H1 (cell line): Measurements from ENCODE around the gene NKX2-8. TPM values are rescaled to one million over a fixed set of nuclear protein-coding genes. Genes with fewer than 3 reads are reported as not detected.

ENCODE experiments used
- CTCF ChIA-PET: fragments of 300-600 bp; sonication (Branson Sonifier 250); formaldehyde crosslinking; loops from one replicate; lab custom pipeline; 2021; ENCODE audit not compliant: partially characterized antibody; lab: Charles Lee
- POLR2A ChIA-PET: fragments of 300-600 bp; sonication (Branson Sonifier 250); formaldehyde crosslinking; loops from one replicate; lab custom pipeline; 2021; ENCODE audit warnings: inconsistent platforms; ENCODE audit not compliant: partially characterized antibody; lab: Charles Lee
- DNase-seq, 2 experiments: peaks; one replicate each; pipeline versions ENCODE4 v3.0.0 to v3.0.0-alpha.2; 2010 to 2022; ENCODE audit warnings: low spot score in 2 of 2, low read depth in 1 of 2, mixed read lengths in 1 of 2
- FAIRE-seq: peaks from 2 replicates; lab custom pipeline; 2011; peaks lifted over from hg19 to GRCh38; lab: Jason Lieb, UNC
- H2AFZ ChIP-seq: 2 replicates; pipeline ENCODE4 v1.8.1; 2012; ENCODE audit warnings: low read length, inconsistent platforms
- H2AK5ac ChIP-seq: 2 replicates; pipeline ENCODE4 v1.6.1; 2013; ENCODE audit warnings: low read depth, low read length
- H2BK120ac ChIP-seq: replicated peaks from 2 replicates; pipeline ENCODE3; 2013; ENCODE audit warnings: low read depth, low read length, inconsistent platforms
- H2BK12ac ChIP-seq: 2 replicates; pipeline ENCODE4 v1.6.1; 2013; ENCODE audit warnings: low read depth, low read length
- H2BK15ac ChIP-seq: 2 replicates; pipeline ENCODE4 v1.6.1; 2013; ENCODE audit warnings: low read length
- H2BK20ac ChIP-seq: 2 replicates; pipeline ENCODE4 v1.6.1; 2013; ENCODE audit warnings: low read length
- H2BK5ac ChIP-seq: 2 replicates; pipeline ENCODE4 v1.6.1; 2013; ENCODE audit warnings: low read depth, low read length
- H3K14ac ChIP-seq: 2 replicates; pipeline ENCODE4 v1.6.1; 2013; ENCODE audit warnings: inconsistent platforms; ENCODE audit not compliant: insufficient read length
- H3K18ac ChIP-seq: 2 replicates; pipeline ENCODE4 v1.6.1; 2013; ENCODE audit warnings: low read length; ENCODE audit errors: extremely low read depth
- H3K23ac ChIP-seq: 2 replicates; pipeline ENCODE4 v1.6.1; 2013; ENCODE audit warnings: inconsistent platforms; ENCODE audit not compliant: insufficient read length
- H3K23me2 ChIP-seq: 2 replicates; pipeline ENCODE4 v1.6.1; 2013; ENCODE audit warnings: low read depth, low read length
- H3K27ac ChIP-seq: 2 replicates; pipeline ENCODE4 v1.6.1; 2011; ENCODE audit warnings: low read depth, low read length, inconsistent platforms
- H3K27me3 ChIP-seq, 4 experiments: replicated peaks in 1 of 4; 1 replicate in 1 of 4; 2 replicates in 3 of 4; pipeline versions ENCODE4 v1.6.1 to v1.8.1; 2011 to 2013; ENCODE audit warnings: low read length in 3 of 4, mild to moderate bottlenecking in 3 of 4, inconsistent platforms in 2 of 4, mixed read lengths in 2 of 4, moderate library complexity in 1 of 4; ENCODE audit not compliant: control insufficient read depth in 3 of 4, insufficient read depth in 3 of 4; ENCODE audit errors: extremely low read depth in 1 of 4
- H3K36me3 ChIP-seq, 4 experiments: 2 replicates each; pipeline versions ENCODE4 v1.6.1 to v1.8.1; 2011 to 2013; ENCODE audit warnings: mild to moderate bottlenecking in 4 of 4, low read length in 3 of 4, moderate library complexity in 2 of 4, control low read depth in 1 of 4, inconsistent platforms in 1 of 4; ENCODE audit not compliant: insufficient read depth in 4 of 4, control insufficient read depth in 2 of 4
- H3K4ac ChIP-seq: replicated peaks from 2 replicates; pipeline ENCODE3; 2013; ENCODE audit warnings: low read length, low read depth, mixed read lengths, inconsistent platforms; ENCODE audit not compliant: insufficient read length
- H3K4me1 ChIP-seq, 4 experiments: replicated peaks in 1 of 4; 1 replicate in 1 of 4; 2 replicates in 3 of 4; pipeline versions ENCODE4 v1.6.1 to v1.8.1; 2011 to 2013; ENCODE audit warnings: low read length in 3 of 4, inconsistent platforms in 2 of 4, mixed read lengths in 1 of 4; ENCODE audit not compliant: insufficient read depth in 4 of 4, control insufficient read depth in 3 of 4
- H3K4me2 ChIP-seq, 2 experiments: 2 replicates each; pipeline versions ENCODE4 v1.6.1 to v1.8.1; 2011 to 2013; ENCODE audit warnings: low read depth in 2 of 2, low read length in 2 of 2, control low read depth in 1 of 2, inconsistent platforms in 1 of 2, mild to moderate bottlenecking in 1 of 2; ENCODE audit not compliant: insufficient read depth in 1 of 2
- H3K4me3 ChIP-seq, 4 experiments: fragments of 200-600, 300-600 bp in 1 of 4; sonication (generic), shearing (Covaris generic), sonication (Bioruptor Twin) in 1 of 4; 2 replicates each; pipeline versions ENCODE4 v1.5.1 to v1.8.1; 2011 to 2016; ENCODE audit warnings: low read length in 4 of 4, low read depth in 3 of 4, control low read depth in 2 of 4, inconsistent platforms in 2 of 4, mild to moderate bottlenecking in 2 of 4, mixed read lengths in 1 of 4, moderate library complexity in 1 of 4; ENCODE audit not compliant: insufficient read depth in 2 of 4; ENCODE audit errors: extremely low read depth in 1 of 4
- H3K56ac ChIP-seq: replicated peaks from 2 replicates; pipeline ENCODE3; 2013; ENCODE audit warnings: low read depth, mild to moderate bottlenecking, mixed read lengths, low read length, inconsistent platforms; ENCODE audit not compliant: insufficient read length
- H3K79me1 ChIP-seq: 2 replicates; pipeline ENCODE4 v1.6.1; 2013; ENCODE audit warnings: low read depth, low read length, control low read depth
- H3K79me2 ChIP-seq, 2 experiments: 2 replicates each; pipeline versions ENCODE4 v1.6.1 to v1.8.1; 2012 to 2013; ENCODE audit warnings: low read length in 2 of 2, mild to moderate bottlenecking in 2 of 2, inconsistent platforms in 1 of 2; ENCODE audit not compliant: insufficient read depth in 2 of 2, control insufficient read depth in 1 of 2
- H3K9ac ChIP-seq, 4 experiments: replicated peaks in 1 of 4; 1 replicate in 1 of 4; 2 replicates in 3 of 4; pipeline versions ENCODE4 v1.6.1 to v1.8.1; 2011 to 2013; ENCODE audit warnings: low read depth in 3 of 4, low read length in 3 of 4, control low read depth in 2 of 4, mild to moderate bottlenecking in 2 of 4, moderate library complexity in 2 of 4, inconsistent platforms in 1 of 4; ENCODE audit errors: extremely low read depth in 1 of 4
- H3K9me3 ChIP-seq, 2 experiments: 2 replicates each; pipeline versions ENCODE4 v1.6.1 to v1.8.1; 2012 to 2013; ENCODE audit warnings: mild to moderate bottlenecking in 2 of 2, moderate library complexity in 2 of 2, control low read depth in 1 of 2, inconsistent platforms in 1 of 2, low read depth in 1 of 2, low read length in 1 of 2, mixed read lengths in 1 of 2; ENCODE audit not compliant: insufficient read depth in 2 of 2
- H4K20me1 ChIP-seq, 2 experiments: replicated peaks in 1 of 2; 2 replicates each; pipeline versions ENCODE3 to v1.8.1; 2011 to 2013; ENCODE audit warnings: inconsistent platforms in 2 of 2, low read length in 2 of 2, mild to moderate bottlenecking in 1 of 2; ENCODE audit not compliant: insufficient read depth in 2 of 2, control insufficient read depth in 1 of 2
- H4K5ac ChIP-seq: 2 replicates; pipeline ENCODE4 v1.6.1; 2013; ENCODE audit warnings: low read length, low read depth, mixed read lengths, inconsistent platforms; ENCODE audit not compliant: insufficient read length
- H4K8ac ChIP-seq: 2 replicates; pipeline ENCODE4 v1.8.0; 2013; ENCODE audit warnings: mild to moderate bottlenecking, moderate library complexity, low read length, inconsistent platforms; ENCODE audit not compliant: insufficient read depth; ENCODE audit errors: extremely low read depth
- H4K91ac ChIP-seq: replicated peaks from 2 replicates; pipeline ENCODE3; 2013; ENCODE audit warnings: low read length, mixed read lengths, inconsistent platforms; ENCODE audit not compliant: insufficient read length
- ATF2 ChIP-seq: IDR thresholded peaks from 2 replicates; pipeline ENCODE4 v1.6.1; 2012; ENCODE audit warnings: low read length, inconsistent platforms
- BACH1 ChIP-seq: IDR thresholded peaks from 2 replicates; pipeline ENCODE4 v1.6.1; 2012; ENCODE audit warnings: low read length, improper control_type of control experiment
- MAX ChIP-seq: IDR thresholded peaks from 2 replicates; pipeline ENCODE4 v1.6.1; 2012; ENCODE audit warnings: inconsistent platforms
- SP1 ChIP-seq: IDR thresholded peaks from 2 replicates; pipeline ENCODE4 v1.6.1; 2011; ENCODE audit warnings: low read depth, low read length
- TAF1 ChIP-seq: IDR thresholded peaks from 2 replicates; pipeline ENCODE4 v1.6.1; 2011; ENCODE audit warnings: mild to moderate bottlenecking, low read depth, low read length
- WGBS, 2 experiments: shearing (Covaris generic) in 1 of 2; methylation state at CpG; one replicate each; pipeline versions ENCODE4 v1.1.6 to v1.1.7; 2013 to 2015; ENCODE audit warnings: low lambda C conversion rate in 2 of 2, mixed read lengths in 2 of 2, inconsistent platforms in 1 of 2, low coverage in 1 of 2, missing lambda C conversion rate in 1 of 2; ENCODE audit not compliant: insufficient replicate concordance in 2 of 2, insufficient coverage in 1 of 2, insufficient read length in 1 of 2; ENCODE audit errors: extremely low coverage in 1 of 2, missing lambda C conversion rate in 1 of 2; 5-methylcytosine and 5-hydroxymethylcytosine counted together
- polyA plus RNA-seq, 7 experiments: library from polyadenylated mRNA; depleted of rRNA in 3 of 7; stranded (reverse) in 5 of 7; unstranded in 2 of 7; fragments of >200 nt in 5 of 7; fragments of 200-250 nt in 2 of 7; gene quantifications; 1 replicate in 5 of 7; 2 replicates in 1 of 7; 4 replicates in 1 of 7; pipeline versions ENCODE4 v1.2.1 to v1.2.3, GENCODE V29; 2011 to 2013; ENCODE audit warnings: missing spikeins in 2 of 7, mixed read lengths in 2 of 7
- total RNA-seq: library from RNA; stranded (reverse); fragmentation: NEBNext Ultra II Directional; extraction: Animal tissue kit (Norgen Biotek cat#: 25700); gene quantifications from 2 replicates; pipeline ENCODE4 v1.2.1, GENCODE V29; 2021

Gene NKX2-8
- total and polyA plus RNA-seq, 2 of the 8 experiments (the other 6 are each of a cell fraction or from before 2014, with no cell fraction given) = not detected

GRCh38 chr14:36626151-36626550 lies 43.7 kb upstream of the NKX2-8 start:
- H4K8ac ChIP-seq = no peak overlapping the region
- TF ChIP-seq ATF2 (no peak), SP1 (no peak), MAX (no peak), BACH1 (no peak), TAF1 (no peak)
- 93% methylated on average over 4 of the region's 4 CpGs; no CpG with 5 or more reads in 1 of the 2 experiments for WGBS, 2 experiments

More at GRCh38 chr14:36626151-36626550, 43.7 kb upstream of the NKX2-8 start:
- H3K4me3 ChIP-seq = no peak overlapping the region
- no peak overlapping the region for H3K9ac ChIP-seq
- no peak overlapping the region for H3K27ac ChIP-seq
- H2AK5ac ChIP-seq = no peak overlapping the region
- no peak overlapping the region for H4K5ac ChIP-seq
- DNase-seq = no peak
- ChIA-PET CTCF (interaction anchor here (0.5 to 4.3 kb wide), 12 partner anchors 7 to 525 kb away, joined by 3 to 25 read pairs (median 4); no protein-coding TSS in a partner anchor), POLR2A (no interaction called here)
- no peaks in the 10 kb centered on the region for H3K79me2 ChIP-seq
- no peak overlapping the region for H2BK12ac ChIP-seq
- H3K27me3 ChIP-seq = no peaks in the 10 kb centered on the region
- H2BK5ac ChIP-seq = no peak overlapping the region
- peaks cover 2% of the 10 kb centered on the region; the same call in 1 of the 2 replicates for H3K23me2 ChIP-seq
- no peak overlapping the region for H3K4ac ChIP-seq
- H4K20me1 ChIP-seq = no peaks in the 10 kb centered on the region
- H3K4me2 ChIP-seq = no peak overlapping the region
- no peak overlapping the region for H2BK120ac ChIP-seq
- no peak overlapping the region for H2BK20ac ChIP-seq
- H3K36me3 ChIP-seq = no peaks in the 10 kb centered on the region
- H3K14ac ChIP-seq = no peak overlapping the region
- no peak overlapping the region for H4K91ac ChIP-seq
- H3K18ac ChIP-seq = no peak overlapping the region
- H3K4me1 ChIP-seq = peaks cover 0 to 5% (median 0%) of the 10 kb centered on the region in 4 experiments; a peak in 1 of 7 replicates
- H2AFZ ChIP-seq = peak overlapping the region; percentile 67; the same call in 1 of the 2 replicates
- H3K9me3 ChIP-seq = no peaks in the 10 kb centered on the region; a peak in 1 of 4 replicates
- no peak for FAIRE-seq
- no peak overlapping the region for H3K23ac ChIP-seq
- no peak overlapping the region for H2BK15ac ChIP-seq
- H3K56ac ChIP-seq = no peak overlapping the region
- H3K79me1 ChIP-seq = no peaks in the 10 kb centered on the region
